Fibroblast of lung (primary cell): ENCODE measurements around the gene DNAL1. TPM values are rescaled to one million over a fixed set of nuclear protein-coding genes. Genes with fewer than 3 reads are reported as not detected.

ENCODE experiments used
- DNase-seq, 2 donors: peaks; one replicate each; pipeline versions ENCODE4 v3.0.0 to v3.0.0-alpha.2; 2010; ENCODE audit warnings: low read depth in 2 of 2
- H2AFZ ChIP-seq: 2 replicates; pipeline ENCODE4 v1.5.1; 2012; ENCODE audit warnings: low read length, control low read depth, inconsistent platforms
- H3K27ac ChIP-seq: 2 replicates; pipeline ENCODE4 v1.5.1; 2011; ENCODE audit warnings: low read length, control low read depth; ENCODE audit not compliant: insufficient read depth
- H3K27me3 ChIP-seq: 2 replicates; pipeline ENCODE4 v1.5.1; 2011; ENCODE audit warnings: mild to moderate bottlenecking, low read length; ENCODE audit not compliant: control insufficient read depth, insufficient read depth
- H3K36me3 ChIP-seq: 2 replicates; pipeline ENCODE4 v1.5.1; 2011; ENCODE audit warnings: low read length; ENCODE audit not compliant: control insufficient read depth, insufficient read depth
- H3K4me1 ChIP-seq: 2 replicates; pipeline ENCODE4 v1.5.1; 2011; ENCODE audit warnings: low read length; ENCODE audit not compliant: control insufficient read depth, insufficient read depth; ENCODE audit errors: extremely low read depth
- H3K4me2 ChIP-seq: 2 replicates; pipeline ENCODE4 v1.5.1; 2011; ENCODE audit warnings: low read length, control low read depth; ENCODE audit not compliant: insufficient read depth; ENCODE audit errors: extremely low read depth
- H3K4me3 ChIP-seq, 4 experiments: fragments of 200-600 bp in 1 of 4; sonication (generic) in 1 of 4; replicated peaks in 1 of 4; 2 replicates each; pipeline ENCODE4 v1.5.1; 2011 to 2016; ENCODE audit warnings: low read length in 4 of 4, low read depth in 3 of 4, mild to moderate bottlenecking in 3 of 4, control low read depth in 2 of 4, inconsistent platforms in 1 of 4, mixed read lengths in 1 of 4; ENCODE audit not compliant: insufficient read depth in 1 of 4; ENCODE audit errors: control extremely low read depth in 1 of 4
- H3K79me2 ChIP-seq: 2 replicates; pipeline ENCODE4 v1.5.1; 2012; ENCODE audit warnings: mild to moderate bottlenecking, low read length, inconsistent platforms; ENCODE audit not compliant: control insufficient read depth, insufficient read depth
- H3K9ac ChIP-seq: 2 replicates; pipeline ENCODE4 v1.5.1; 2011; ENCODE audit warnings: mild to moderate bottlenecking, low read length, control low read depth; ENCODE audit not compliant: insufficient read depth
- H3K9me3 ChIP-seq: 2 replicates; pipeline ENCODE4 v1.5.1; 2012; ENCODE audit warnings: low read depth, low read length; ENCODE audit not compliant: control insufficient read depth, insufficient read depth
- H4K20me1 ChIP-seq: 2 replicates; pipeline ENCODE4 v1.5.1; 2011; ENCODE audit warnings: low read length; ENCODE audit not compliant: control insufficient read depth, insufficient read depth; ENCODE audit errors: extremely low read depth
- CTCF ChIP-seq, 2 donors: IDR thresholded peaks in 1 of 2; conservative IDR thresholded peaks in 1 of 2; 1 replicate in 1 of 2; 2 replicates in 1 of 2; pipeline ENCODE4 v1.5.1; 2011 to 2012; ENCODE audit warnings: low read length in 2 of 2, control low read depth in 1 of 2, inconsistent platforms in 1 of 2, low read depth in 1 of 2, mild to moderate bottlenecking in 1 of 2
- EZH2 ChIP-seq: IDR thresholded peaks from 2 replicates; pipeline ENCODE4 v1.5.1; 2012; ENCODE audit warnings: low read length, control low read depth, mild to moderate bottlenecking; ENCODE audit errors: missing control alignments
- polyA plus RNA-seq, 2 donors: library from polyadenylated mRNA; depleted of rRNA in 1 of 2; stranded (reverse) in 1 of 2; unstranded in 1 of 2; fragments of >200 nt; gene quantifications; 2 replicates each; pipeline ENCODE4 v1.2.1, GENCODE V29; 2011 to 2012; ENCODE audit warnings: missing spikeins in 1 of 2
- total RNA-seq: library from RNA; depleted of rRNA; stranded (reverse); fragments of >200 nt; gene quantifications from 2 replicates; pipeline ENCODE4 v1.2.1, GENCODE V29; 2014

DNAL1 gene
- total and polyA plus RNA-seq, 2 donors (not counting 1 experiment from before 2014, with no cell fraction given): 5.3 to 11.3 TPM

GRCh38 chr14:73640796-73641365 lies 3.9 kb upstream of the DNAL1 start:
- Histone ChIP-seq H4K20me1 (no peaks in the 10 kb centered on the region), H3K4me1 (peaks cover 4% of the 10 kb centered on the region), H3K4me2 (no peak overlapping the region), H3K9me3 (no peaks in the 10 kb centered on the region), H3K36me3 (no peaks in the 10 kb centered on the region), H3K27me3 (no peaks in the 10 kb centered on the region), H2AFZ (no peak overlapping the region), H3K9ac (no peak overlapping the region), H3K4me3 (no peak overlapping the region), H3K27ac (no peak overlapping the region), H3K79me2 (peaks cover 4% of the 10 kb centered on the region)
- DNase-seq: no peak
- TF ChIP-seq CTCF (conservative IDR thresholded peaks at IDR 0.05 in 1 of 2, IDR thresholded peaks at IDR 0.05 in 1 of 2; ENCODE audit: low read depth in 1 of 2, low read length in 2 of 2): no peak
- TF ChIP-seq EZH2: no peak

GRCh38 chr14:73645248-73645610 lies 443 bp downstream of the DNAL1 start:
- Histone ChIP-seq H4K20me1 (no peaks in the 10 kb centered on the region), H3K79me2 (peaks cover 4% of the 10 kb centered on the region), H3K27ac (peak overlapping the region; percentile 91), H3K36me3 (no peaks in the 10 kb centered on the region), H3K4me3 (peak overlapping the region; percentile 86 to 97 (median 93)), H2AFZ (peak overlapping the region; percentile 96), H3K9me3 (no peaks in the 10 kb centered on the region), H3K9ac (peak overlapping the region; percentile 82), H3K27me3 (no peaks in the 10 kb centered on the region), H3K4me2 (peak overlapping the region; percentile 91), H3K4me1 (peaks cover 2% of the 10 kb centered on the region)
- DNase-seq: no peak
- TF ChIP-seq EZH2 (no peak), CTCF (conservative IDR thresholded peaks at IDR 0.05 in 1 of 2, IDR thresholded peaks at IDR 0.05 in 1 of 2; ENCODE audit: low read depth in 1 of 2, low read length in 2 of 2) (no peak)

- no peaks in the 10 kb centered on the region for H4K20me1 ChIP-seq
- TF ChIP-seq EZH2 (no peak), CTCF (conservative IDR thresholded peaks at IDR 0.05 in 1 of 2, IDR thresholded peaks at IDR 0.05 in 1 of 2; ENCODE audit: low read depth in 1 of 2, low read length in 2 of 2) (no peak)
Measured at GRCh38 chr14:73651005-73651404, 6.2 kb downstream of the DNAL1 start.

More at GRCh38 chr14:73651005-73651404, 6.2 kb downstream of the DNAL1 start:
- no peak overlapping the region for H3K4me2 ChIP-seq
- no peaks in the 10 kb centered on the region for H3K36me3 ChIP-seq
- H3K4me3 ChIP-seq: no peak overlapping the region
- no peak for DNase-seq
- no peaks in the 10 kb centered on the region for H3K9me3 ChIP-seq
- no peaks in the 10 kb centered on the region for H3K79me2 ChIP-seq
- no peak overlapping the region for H2AFZ ChIP-seq
- no peak overlapping the region for H3K27ac ChIP-seq
- no peak overlapping the region for H3K9ac ChIP-seq
- H3K4me1 ChIP-seq: no peaks in the 10 kb centered on the region
- H3K27me3 ChIP-seq: no peaks in the 10 kb centered on the region
